Stimulated activated memory B cell treated with anti-CD40 and anti-IgM and Interleukin-4, amounts not matched to agents 10 μg/mL and 1 μg/mL and 100 μg/mL, for 72 hours (primary cell): ENCODE measurements around the gene FLII.
A peak's percentile ranks its signal among the peaks of the same experiment; 100 is the strongest.

Source experiments
- ATAC-seq: fragments of 150-1000 bp; cut with Tn5 transposase; 2 replicates; pipeline ENCODE4 v1.10.0; 2021
- H3K27ac Mint-ChIP-seq: one replicate; pipeline ENCODE4 v1.8.0; 2022; ENCODE audit warnings: mild to moderate bottlenecking, mixed read lengths
- H3K27me3 Mint-ChIP-seq: one replicate; pipeline ENCODE4 v1.8.0; 2022; ENCODE audit warnings: mixed read lengths
- H3K36me3 Mint-ChIP-seq: one replicate; pipeline ENCODE4 v1.8.0; 2022; ENCODE audit warnings: mixed read lengths
- H3K4me1 Mint-ChIP-seq: one replicate; pipeline ENCODE4 v1.8.0; 2022; ENCODE audit warnings: mixed read lengths
- H3K4me3 Mint-ChIP-seq: one replicate; pipeline ENCODE4 v1.8.0; 2022; ENCODE audit warnings: mild to moderate bottlenecking, moderate library complexity, mixed read lengths
- H3K9me3 Mint-ChIP-seq: one replicate; pipeline ENCODE4 v1.8.0; 2022; ENCODE audit warnings: mixed read lengths

Gene FLII

GRCh38 chr17:18263885-18264682, 5.5 kb upstream of the FLII start:
- no peaks in the 10 kb centered on the region for H3K9me3 Mint-ChIP-seq
- peaks cover 7% of the 10 kb centered on the region for H3K36me3 Mint-ChIP-seq
- H3K27ac Mint-ChIP-seq: no peak overlapping the region

DNA sequence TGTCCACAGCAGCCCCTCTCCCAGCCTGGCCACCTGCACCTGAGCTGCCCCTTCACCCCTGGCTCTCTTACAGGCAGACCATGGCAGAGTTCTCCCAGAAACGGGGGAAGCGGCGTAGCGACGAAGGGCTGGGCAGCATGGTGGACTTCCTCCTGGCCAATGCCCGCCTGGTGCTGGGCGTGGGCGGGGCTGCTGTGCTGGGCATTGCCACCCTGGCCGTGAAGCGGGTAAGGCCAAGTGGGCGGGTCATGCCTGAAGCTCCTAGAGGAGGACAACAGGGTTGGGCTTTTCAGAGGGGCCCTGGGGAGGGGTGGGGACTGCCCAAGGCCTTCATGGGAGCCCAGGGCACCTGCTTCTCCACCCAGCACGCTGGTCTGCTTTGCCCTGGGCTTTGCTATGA, 4.1 kb upstream of the FLII start:
- no peaks in the 10 kb centered on the region for H3K9me3 Mint-ChIP-seq
- H3K4me3 Mint-ChIP-seq: no peak overlapping the region
- H3K36me3 Mint-ChIP-seq: peaks cover 7% of the 10 kb centered on the region
- peaks cover 30% of the 10 kb centered on the region for H3K4me1 Mint-ChIP-seq
- H3K27ac Mint-ChIP-seq: no peak overlapping the region
- H3K27me3 Mint-ChIP-seq: no peaks in the 10 kb centered on the region
- no peak for ATAC-seq

More at GRCh38 chr17:18263885-18264682, 5.5 kb upstream of the FLII start:
- no peak for ATAC-seq
- H3K4me3 Mint-ChIP-seq: no peak overlapping the region
- no peaks in the 10 kb centered on the region for H3K27me3 Mint-ChIP-seq
- H3K4me1 Mint-ChIP-seq: peaks cover 26% of the 10 kb centered on the region

- no peak for ATAC-seq
- peak overlapping the region; percentile 85 for H3K27ac Mint-ChIP-seq
- H3K9me3 Mint-ChIP-seq: no peaks in the 10 kb centered on the region
- peaks cover 36% of the 10 kb centered on the region for H3K4me1 Mint-ChIP-seq
- H3K36me3 Mint-ChIP-seq: peaks cover 7% of the 10 kb centered on the region
- H3K27me3 Mint-ChIP-seq: no peaks in the 10 kb centered on the region
- H3K4me3 Mint-ChIP-seq: peak overlapping the region; percentile 86
Measured at GRCh38 chr17:18262111-18262510, 3.6 kb upstream of the FLII start.

GRCh38 chr17:18261659-18262058, 3.1 kb upstream of the FLII start:
- Mint-ChIP-seq H3K27ac (peak overlapping the region; percentile 85), H3K9me3 (no peaks in the 10 kb centered on the region), H3K27me3 (no peaks in the 10 kb centered on the region), H3K4me1 (peaks cover 40% of the 10 kb centered on the region), H3K4me3 (peak overlapping the region; percentile 86), H3K36me3 (peaks cover 7% of the 10 kb centered on the region)
- no peak for ATAC-seq

- peaks cover 42% of the 10 kb centered on the region for H3K4me1 Mint-ChIP-seq
- H3K27me3 Mint-ChIP-seq: no peaks in the 10 kb centered on the region
- peak overlapping the region; percentile 85 for H3K27ac Mint-ChIP-seq
- peaks cover 7% of the 10 kb centered on the region for H3K36me3 Mint-ChIP-seq
- H3K9me3 Mint-ChIP-seq: no peaks in the 10 kb centered on the region
- peak; percentile 17 for ATAC-seq
- H3K4me3 Mint-ChIP-seq: peak overlapping the region; percentile 86
Measured at GRCh38 chr17:18261146-18261515, 2.6 kb upstream of the FLII start.

GRCh38 chr17:18260332-18261145, 2.0 kb upstream of the FLII start, which contains the start of gene MIEF2:
MIEF2 (plus strand) TSS chr17:18260662; CDS start chr17:18262721, 2,059 bp downstream.
- Mint-ChIP-seq H3K9me3 (no peaks in the 10 kb centered on the region), H3K27me3 (no peaks in the 10 kb centered on the region), H3K4me1 (peaks cover 42% of the 10 kb centered on the region), H3K4me3 (peak within 1 kb of the TSS; percentile 86), H3K27ac (peak within 1 kb of the TSS; percentile 85), H3K36me3 (peaks cover 7% of the 10 kb centered on the region)
- peak; percentile 94 for ATAC-seq

- Mint-ChIP-seq H3K36me3 (peaks cover 7% of the 10 kb centered on the region), H3K4me1 (peaks cover 42% of the 10 kb centered on the region), H3K27me3 (no peaks in the 10 kb centered on the region), H3K4me3 (peak overlapping the region; percentile 86), H3K9me3 (no peaks in the 10 kb centered on the region), H3K27ac (peak overlapping the region; percentile 85)
- ATAC-seq: peak; percentile 0
Measured at GRCh38 chr17:18259621-18260331, 1.2 kb upstream of the FLII start.

GRCh38 chr17:18257982-18258355, 569 bp downstream of the FLII start:
- Mint-ChIP-seq H3K4me3 (peak overlapping the region; percentile 90), H3K36me3 (peaks cover 12% of the 10 kb centered on the region), H3K27ac (peak overlapping the region; percentile 89), H3K4me1 (peaks cover 42% of the 10 kb centered on the region), H3K27me3 (no peaks in the 10 kb centered on the region), H3K9me3 (no peaks in the 10 kb centered on the region)
- ATAC-seq: peak; percentile 71

GRCh38 chr17:18257268-18257981, 1.1 kb downstream of the FLII start:
- Mint-ChIP-seq H3K9me3 (no peaks in the 10 kb centered on the region), H3K36me3 (peaks cover 17% of the 10 kb centered on the region), H3K27me3 (no peaks in the 10 kb centered on the region), H3K4me3 (peak overlapping the region; percentile 90), H3K4me1 (peaks cover 40% of the 10 kb centered on the region), H3K27ac (peak overlapping the region; percentile 89)
- ATAC-seq: peak; percentile 0

- H3K27ac Mint-ChIP-seq: peak overlapping the region; percentile 89
- H3K4me3 Mint-ChIP-seq: peak overlapping the region; percentile 90
- peaks cover 33% of the 10 kb centered on the region for H3K4me1 Mint-ChIP-seq
- H3K9me3 Mint-ChIP-seq: no peaks in the 10 kb centered on the region
- ATAC-seq: no peak
- no peaks in the 10 kb centered on the region for H3K27me3 Mint-ChIP-seq
- H3K36me3 Mint-ChIP-seq: peaks cover 24% of the 10 kb centered on the region
Measured at GRCh38 chr17:18256776-18257175, 1.8 kb downstream of the FLII start.

- H3K4me3 Mint-ChIP-seq: no peak overlapping the region
- H3K36me3 Mint-ChIP-seq: peaks cover 28% of the 10 kb centered on the region
- H3K27me3 Mint-ChIP-seq: no peaks in the 10 kb centered on the region
- no peak for ATAC-seq
- H3K4me1 Mint-ChIP-seq: peaks cover 29% of the 10 kb centered on the region
- no peak overlapping the region for H3K27ac Mint-ChIP-seq
- no peaks in the 10 kb centered on the region for H3K9me3 Mint-ChIP-seq
Measured at GRCh38 chr17:18256351-18256750, 2.2 kb downstream of the FLII start.

DNA sequence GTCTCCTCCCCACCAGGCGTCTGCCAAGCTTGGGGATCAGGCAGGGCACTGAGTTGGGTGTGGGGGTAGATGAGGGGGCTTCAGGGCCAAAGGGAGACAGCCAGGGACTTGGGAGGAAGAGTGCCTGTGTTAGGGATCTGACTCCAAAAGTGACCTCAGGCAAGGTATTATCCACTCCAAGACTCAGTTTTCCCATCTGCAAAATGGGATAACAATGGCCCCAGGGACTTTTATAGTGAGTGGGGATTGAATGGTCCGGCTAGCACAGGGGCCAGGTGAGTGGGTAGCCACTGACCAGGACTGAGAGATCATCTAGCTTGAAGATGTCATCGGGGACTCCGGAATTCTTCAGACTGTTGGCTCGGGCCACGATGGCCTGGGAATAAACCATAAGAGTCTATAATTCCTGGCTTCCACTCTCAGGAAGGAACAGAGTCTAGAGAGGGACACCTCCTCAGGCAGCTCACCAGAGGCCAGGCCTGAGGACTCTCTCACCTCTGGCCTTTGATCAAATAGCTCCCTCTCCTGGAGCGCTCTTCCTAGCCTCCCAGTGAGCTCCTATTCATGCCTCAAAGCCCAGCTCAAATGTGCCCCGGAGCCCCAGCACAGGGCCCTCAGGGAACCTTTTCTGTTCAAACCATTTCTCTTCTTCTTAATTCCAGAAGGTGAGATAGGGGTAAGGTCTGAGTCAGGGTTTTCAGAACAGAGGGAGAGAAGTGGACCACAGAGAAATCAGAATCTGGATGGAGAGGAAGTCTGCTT, 3.5 kb downstream of the FLII start:
- Mint-ChIP-seq H3K4me3 (no peak overlapping the region), H3K36me3 (peaks cover 39% of the 10 kb centered on the region), H3K27ac (no peak overlapping the region), H3K4me1 (peaks cover 22% of the 10 kb centered on the region), H3K9me3 (no peaks in the 10 kb centered on the region), H3K27me3 (no peaks in the 10 kb centered on the region)
- ATAC-seq: no peak

- Mint-ChIP-seq H3K27me3 (no peaks in the 10 kb centered on the region), H3K36me3 (peaks cover 41% of the 10 kb centered on the region), H3K4me3 (no peak overlapping the region), H3K27ac (no peak overlapping the region), H3K9me3 (no peaks in the 10 kb centered on the region), H3K4me1 (peaks cover 16% of the 10 kb centered on the region)
- ATAC-seq: no peak
Measured at GRCh38 chr17:18253947-18254821, 4.4 kb downstream of the FLII start.
